Activated naive CD8-positive, alpha-beta T cell treated with anti-CD3 and anti-CD28 coated beads, Interleukin-2, amount 50 U/mL, for 16 hours (primary cell): ENCODE data around the gene FKBP1B.
"Not testable (repeated sequence)": the region's sequence is repeated elsewhere in the genome, so short reads cannot be mapped to it uniquely, and the experiment has no call there.

Experiments
- DNase-seq: peaks from one replicate; pipeline ENCODE4 v3.0.0-alpha.2; 2020; ENCODE audit warnings: low read depth, low spot score

FKBP1B gene

GRCh38 chr2:24058564-24059271, 9.2 kb downstream of the FKBP1B start:
- no peak for DNase-seq

GRCh38 chr2:24065341-24065740, 15.8 kb downstream of the FKBP1B start:
- no peak for DNase-seq

- no peak for DNase-seq
Measured at GRCh38 chr2:24072259-24072658, 22.7 kb downstream of the FKBP1B start.

GRCh38 chr2:24073816-24074215, 24.3 kb downstream of the FKBP1B start:
- DNase-seq: no peak

- DNase-seq: no peak
Measured at GRCh38 chr2:24075259-24075658, 25.7 kb downstream of the FKBP1B start.

- DNase-seq: peak; percentile 99
Measured at GRCh38 chr2:24075915-24076848, 26.6 kb downstream of the FKBP1B start, which contains the start of gene SF3B6. Gene SF3B6 (minus strand): TSS chr2:24076326. CDS start chr2:24076229, 97 bp downstream.

- DNase-seq: no peak
Measured at GRCh38 chr2:24076849-24077534, 27.5 kb downstream of the FKBP1B start.

- no peak for DNase-seq
Measured at GRCh38 chr2:24077535-24077877, 28.0 kb downstream of the FKBP1B start.

- DNase-seq: no peak
Measured at GRCh38 chr2:24077879-24078278, 28.3 kb downstream of the FKBP1B start.

- DNase-seq: no peak
Measured at GRCh38 chr2:24080701-24081100, 31.2 kb downstream of the FKBP1B start.

- DNase-seq: no peak
Measured at GRCh38 chr2:24082787-24083566, 33.4 kb downstream of the FKBP1B start.

GRCh38 chr2:24083567-24084385, 34.2 kb downstream of the FKBP1B start:
- no peak for DNase-seq

- DNase-seq: peak; percentile 62
Measured at GRCh38 chr2:24084386-24085199, 35.1 kb downstream of the FKBP1B start, which contains the start of gene TP53I3. Gene TP53I3 (minus strand): TSS chr2:24084834. CDS start chr2:24084326, 508 bp downstream.

- no peak for DNase-seq
Measured at GRCh38 chr2:24085200-24085489, 35.6 kb downstream of the FKBP1B start.

GRCh38 chr2:24086241-24086640, 36.7 kb downstream of the FKBP1B start:
- DNase-seq: no peak

- no peak for DNase-seq
Measured at GRCh38 chr2:24087032-24087431, 37.5 kb downstream of the FKBP1B start.

- DNase-seq: no peak
Measured at GRCh38 chr2:24088821-24089359, 39.3 kb downstream of the FKBP1B start.

- DNase-seq: not testable (repeated sequence)
Measured at GRCh38 chr2:24093270-24093669, 43.7 kb downstream of the FKBP1B start.

- DNase-seq: not testable (repeated sequence)
Measured at GRCh38 chr2:24095171-24095677, 45.7 kb downstream of the FKBP1B start.
